PC-3 (cell line): ENCODE measurements around the gene SHTN1. TPM values are rescaled to one million over a fixed set of nuclear protein-coding genes. Genes with fewer than 3 reads are reported as not detected.

Experiments
- ATAC-seq: fragments of 200-7000 bp; cut with Tn5 transposase; 2 replicates; pipeline ENCODE4 v1.9.1; 2020; ENCODE audit warnings: mild to moderate bottlenecking, moderate library complexity
- BruUV-seq: library from RNA; stranded (reverse); fragments of 400-500 nt; replicated peaks from 2 replicates; lab custom pipeline; 2021; lab: Mats Ljungman, UMichigan
- CTCF ChIA-PET: fragments of 300-600 bp; sonication (Branson Sonifier 250); formaldehyde crosslinking; loops from one replicate; lab custom pipeline; 2022; ENCODE audit warnings: antibody characterized with exemption; lab: Charles Lee
- POLR2A ChIA-PET: fragments of 300-600 bp; sonication (Branson Sonifier 250); formaldehyde crosslinking; loops from one replicate; lab custom pipeline; 2022; ENCODE audit warnings: antibody characterized with exemption; ENCODE audit not compliant: unreplicated experiment; lab: Charles Lee
- DNase-seq: peaks from one replicate; pipeline ENCODE4 v3.0.0-alpha.2; 2015
- H2AFZ ChIP-seq: fragments of 300-600 bp; sonication (generic); 2 replicates; pipeline ENCODE4 v1.6.0; 2016; ENCODE audit warnings: antibody characterized with exemption, low read length
- H3F3A ChIP-seq: fragments of 300-600 bp; sonication (generic); one replicate; pipeline ENCODE4 v1.6.0; 2017; ENCODE audit warnings: antibody characterized with exemption, low read length, control low read depth, mild to moderate bottlenecking; ENCODE audit not compliant: unreplicated experiment
- H3K27ac ChIP-seq: fragments of 300-600 bp; sonication (generic); 2 replicates; pipeline ENCODE4 v1.5.1; 2016; ENCODE audit warnings: mild to moderate bottlenecking, low read length
- H3K27me3 ChIP-seq: fragments of 300-600 bp; sonication (generic); 2 replicates; pipeline ENCODE4 v1.6.1; 2016; ENCODE audit warnings: low read length, mixed read lengths
- H3K36me3 ChIP-seq: fragments of 300-600 bp; sonication (generic); 2 replicates; pipeline ENCODE4 v1.6.1; 2016; ENCODE audit warnings: low read depth, mixed run types, low read length, mixed read lengths
- H3K4me1 ChIP-seq: fragments of 300-600 bp; sonication (generic); 2 replicates; pipeline ENCODE4 v1.5.1; 2016; ENCODE audit warnings: low read length; ENCODE audit not compliant: insufficient read depth
- H3K4me2 ChIP-seq: fragments of 300-600 bp; sonication (generic); 2 replicates; pipeline ENCODE4 v1.6.0; 2016; ENCODE audit warnings: low read length
- H3K4me3 ChIP-seq: fragments of 300-600 bp; sonication (generic); 2 replicates; pipeline ENCODE4 v1.5.1; 2016; ENCODE audit warnings: mild to moderate bottlenecking, low read length, mixed read lengths
- H3K79me2 ChIP-seq: fragments of 300-600 bp; sonication (generic); 2 replicates; pipeline ENCODE4 v1.6.1; 2017; ENCODE audit warnings: low read length, mixed read lengths
- H3K9ac ChIP-seq: fragments of 300-600 bp; sonication (generic); 2 replicates; pipeline ENCODE4 v1.6.0; 2016; ENCODE audit warnings: mild to moderate bottlenecking, low read length
- H3K9me2 ChIP-seq: fragments of 300-600 bp; sonication (generic); replicated peaks from 2 replicates; pipeline ENCODE4 v1.6.1; 2016; ENCODE audit warnings: mixed run types, low read length, mixed read lengths
- H3K9me3 ChIP-seq: fragments of 300-600 bp; sonication (generic); 2 replicates; pipeline ENCODE4 v1.6.1; 2016; ENCODE audit warnings: low read length, mixed read lengths
- H4K20me1 ChIP-seq: fragments of 300-600 bp; sonication (generic); 2 replicates; pipeline ENCODE4 v1.6.1; 2016; ENCODE audit warnings: low read length, mixed read lengths
- EZH2 ChIP-seq: fragments of 300-600 bp; sonication (generic); IDR thresholded peaks from one replicate; pipeline ENCODE4 v1.6.1; 2017; ENCODE audit warnings: antibody characterized with exemption, mild to moderate bottlenecking, low read length; ENCODE audit not compliant: unreplicated experiment
- EZH2phosphoT487 ChIP-seq: fragments of 300-600 bp; sonication (generic); IDR thresholded peaks from 2 replicates; pipeline ENCODE4 v1.6.1; 2018; ENCODE audit warnings: mild to moderate bottlenecking, antibody characterized with exemption, low read length, borderline replicate concordance
- intact Hi-C: fragments of 100-400 bp; cut with micrococcal nuclease; formaldehyde crosslinking; loops from 2 replicates; pipeline ENCODE4 v1.9.0; 2023
- total RNA-seq: library from RNA; depleted of rRNA; stranded (reverse); fragments of >200 nt; gene quantifications from 2 replicates; pipeline ENCODE4 v1.2.3, GENCODE V29; 2014
- TF ChIP-seq, protein P1 (sequence below): fragments of 300-600 bp; sonication (generic); conservative IDR thresholded peaks from 2 replicates; pipeline ENCODE4 v1.5.1; 2017; ENCODE audit warnings: antibody characterized with exemption, low read depth, mild to moderate bottlenecking, low read length

SHTN1 gene
- total RNA-seq, 1 experiment from 2014 or later = 13.0 TPM

DNA sequence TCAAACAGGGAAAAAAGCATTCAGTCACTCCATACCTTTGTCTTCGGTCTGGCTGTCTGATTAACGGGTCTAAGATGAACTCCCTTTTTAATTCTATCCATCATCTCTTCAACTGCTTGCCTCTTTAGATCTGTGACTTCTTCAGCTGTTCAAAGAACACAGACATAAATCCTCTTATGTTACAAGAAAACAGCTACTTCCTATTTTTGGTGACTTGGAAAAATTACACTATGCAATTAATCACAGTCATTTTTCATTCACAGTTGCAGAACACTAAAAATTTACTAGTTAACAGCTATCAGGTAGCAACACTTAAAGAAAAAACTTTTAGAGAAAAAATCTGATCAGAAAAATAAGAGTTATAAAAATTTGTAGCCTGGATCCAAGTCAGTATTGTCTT is 89.6 kb downstream of the SHTN1 start:
- intact Hi-C loops = no loop called here
- H3K79me2 ChIP-seq = no peaks in the 10 kb centered on the region
- no peaks in the 10 kb centered on the region for H3K9me2 ChIP-seq
- no TSS peak for BruUV-seq
- H4K20me1 ChIP-seq = no peaks in the 10 kb centered on the region
- H3K9me3 ChIP-seq = no peaks in the 10 kb centered on the region
- H3K9ac ChIP-seq = no peak overlapping the region
- CTCF ChIA-PET = no interaction called here
- no peak overlapping the region for H3K4me3 ChIP-seq
- peaks cover 22% of the 10 kb centered on the region for H3K36me3 ChIP-seq
- no peak for ATAC-seq
- POLR2A ChIA-PET = no interaction called here
- TF ChIP-seq, protein P1, sequence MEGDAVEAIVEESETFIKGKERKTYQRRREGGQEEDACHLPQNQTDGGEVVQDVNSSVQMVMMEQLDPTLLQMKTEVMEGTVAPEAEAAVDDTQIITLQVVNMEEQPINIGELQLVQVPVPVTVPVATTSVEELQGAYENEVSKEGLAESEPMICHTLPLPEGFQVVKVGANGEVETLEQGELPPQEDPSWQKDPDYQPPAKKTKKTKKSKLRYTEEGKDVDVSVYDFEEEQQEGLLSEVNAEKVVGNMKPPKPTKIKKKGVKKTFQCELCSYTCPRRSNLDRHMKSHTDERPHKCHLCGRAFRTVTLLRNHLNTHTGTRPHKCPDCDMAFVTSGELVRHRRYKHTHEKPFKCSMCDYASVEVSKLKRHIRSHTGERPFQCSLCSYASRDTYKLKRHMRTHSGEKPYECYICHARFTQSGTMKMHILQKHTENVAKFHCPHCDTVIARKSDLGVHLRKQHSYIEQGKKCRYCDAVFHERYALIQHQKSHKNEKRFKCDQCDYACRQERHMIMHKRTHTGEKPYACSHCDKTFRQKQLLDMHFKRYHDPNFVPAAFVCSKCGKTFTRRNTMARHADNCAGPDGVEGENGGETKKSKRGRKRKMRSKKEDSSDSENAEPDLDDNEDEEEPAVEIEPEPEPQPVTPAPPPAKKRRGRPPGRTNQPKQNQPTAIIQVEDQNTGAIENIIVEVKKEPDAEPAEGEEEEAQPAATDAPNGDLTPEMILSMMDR = no peak
- TF ChIP-seq EZH2phosphoT487 = no peak
- no peak for TF ChIP-seq EZH2
- H2AFZ ChIP-seq = no peak overlapping the region
- H3K27ac ChIP-seq = no peak overlapping the region
- H3K27me3 ChIP-seq = no peaks in the 10 kb centered on the region
- no peaks in the 10 kb centered on the region for H3F3A ChIP-seq
- no peak for DNase-seq
- no peaks in the 10 kb centered on the region for H3K4me1 ChIP-seq
- H3K4me2 ChIP-seq = no peak overlapping the region

DNA sequence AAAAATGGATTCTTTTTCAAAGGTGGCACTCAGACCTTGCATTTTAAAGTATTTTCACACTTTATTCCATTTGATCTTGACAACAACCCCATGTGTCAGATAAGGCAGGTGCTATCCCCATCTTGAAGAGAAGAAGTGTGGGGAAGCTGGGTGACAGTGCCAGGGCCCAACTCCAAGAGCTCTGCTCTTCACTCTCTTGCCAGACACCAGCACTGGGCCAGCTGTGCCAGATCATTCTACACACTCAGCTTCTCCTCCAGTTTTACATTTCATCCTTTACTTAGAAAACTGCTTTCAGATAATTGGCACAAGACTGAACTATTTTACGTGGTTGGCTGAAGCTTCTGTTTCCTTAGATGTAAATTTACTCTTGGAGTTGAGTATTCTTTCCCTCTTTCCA is 91.3 kb downstream of the SHTN1 start:
- no peak for DNase-seq
- no peaks in the 10 kb centered on the region for H3K9me3 ChIP-seq
- H3K4me1 ChIP-seq = no peaks in the 10 kb centered on the region
- H3K27me3 ChIP-seq = no peaks in the 10 kb centered on the region
- ChIA-PET POLR2A (no interaction called here), CTCF (no interaction called here)
- no peaks in the 10 kb centered on the region for H4K20me1 ChIP-seq
- no peak overlapping the region for H3K27ac ChIP-seq
- no peaks in the 10 kb centered on the region for H3F3A ChIP-seq
- no TSS peak for BruUV-seq
- no peak for ATAC-seq
- no peak overlapping the region for H3K9ac ChIP-seq
- intact Hi-C loops = no loop called here
- no peak overlapping the region for H3K4me3 ChIP-seq
- no peaks in the 10 kb centered on the region for H3K79me2 ChIP-seq
- no peak overlapping the region for H3K4me2 ChIP-seq
- H3K9me2 ChIP-seq = no peaks in the 10 kb centered on the region
- H3K36me3 ChIP-seq = peaks cover 22% of the 10 kb centered on the region
- H2AFZ ChIP-seq = no peak overlapping the region
- TF ChIP-seq EZH2phosphoT487 (no peak), EZH2 (no peak)
- TF ChIP-seq, protein P1 = no peak

DNA sequence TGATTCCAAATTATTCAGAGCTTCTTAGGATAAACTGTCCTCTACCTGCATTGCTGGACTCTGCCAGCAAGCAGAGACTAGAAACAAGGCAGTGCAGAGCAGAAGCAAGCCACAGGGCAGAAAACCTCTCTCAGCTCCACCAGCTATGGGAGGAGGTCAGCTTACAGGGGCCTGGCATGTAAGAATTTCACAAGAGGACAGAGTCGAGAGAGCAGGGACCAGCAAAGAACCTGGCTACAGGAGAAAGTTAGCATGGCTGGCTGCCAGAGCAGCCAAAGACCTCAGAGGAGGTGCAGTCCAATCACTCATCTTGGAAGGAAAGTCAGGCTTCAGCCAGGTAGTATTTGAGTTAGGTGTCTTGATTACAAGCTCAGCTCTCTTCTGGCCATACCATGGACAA is 92.8 kb downstream of the SHTN1 start:
- Histone ChIP-seq H3K4me3 (no peak overlapping the region), H3K27ac (no peak overlapping the region), H3F3A (no peaks in the 10 kb centered on the region), H4K20me1 (no peaks in the 10 kb centered on the region), H2AFZ (no peak overlapping the region), H3K9ac (no peak overlapping the region), H3K9me3 (no peaks in the 10 kb centered on the region), H3K79me2 (no peaks in the 10 kb centered on the region), H3K9me2 (no peaks in the 10 kb centered on the region), H3K4me2 (no peak overlapping the region), H3K36me3 (peaks cover 15% of the 10 kb centered on the region), H3K4me1 (no peaks in the 10 kb centered on the region), H3K27me3 (no peaks in the 10 kb centered on the region)
- DNase-seq = no peak
- BruUV-seq = no TSS peak
- TF ChIP-seq, protein P1 = no peak
- TF ChIP-seq EZH2 = no peak
- no peak for TF ChIP-seq EZH2phosphoT487
- no peak for ATAC-seq
- intact Hi-C loops = no loop called here
- POLR2A ChIA-PET = interaction anchor here (0.6 kb wide), 1 partner anchor 442 kb away, joined by 4 read pairs; no protein-coding TSS in a partner anchor
- CTCF ChIA-PET = no interaction called here
